Fibroblast of pulmonary artery (primary cell): ENCODE measurements around the gene WDR88.
A peak's percentile ranks its signal among the peaks of the same experiment; 100 is the strongest.
"Not testable (repeated sequence)": the region's sequence is repeated elsewhere in the genome, so short reads cannot be mapped to it uniquely, and the experiment has no call there.

Experiments
- DNase-seq: peaks from one replicate; pipeline ENCODE4 v3.0.0-alpha.2; 2010; ENCODE audit warnings: low read depth
- H3K4me3 ChIP-seq: replicated peaks from 2 replicates; pipeline ENCODE4 v1.5.1; 2011; ENCODE audit warnings: low read depth, mild to moderate bottlenecking, control low read depth, low read length, moderate library complexity
- CTCF ChIP-seq: IDR thresholded peaks from 2 replicates; pipeline ENCODE4 v1.5.1; 2011; ENCODE audit warnings: mild to moderate bottlenecking, control low read depth, low read length, inconsistent platforms; ENCODE audit errors: missing control alignments

Gene WDR88

GRCh38 chr19:33143897-33144405 lies 12.0 kb downstream of the WDR88 start:
- peak; percentile 91 for TF ChIP-seq CTCF
- no peak overlapping the region for H3K4me3 ChIP-seq
- peak; percentile 62 for DNase-seq

- H3K4me3 ChIP-seq = no peak overlapping the region
- DNase-seq = no peak
- TF ChIP-seq CTCF = no peak
Measured at GRCh38 chr19:33146209-33146608, 14.3 kb downstream of the WDR88 start.

- DNase-seq = no peak
- no peak for TF ChIP-seq CTCF
- no peak overlapping the region for H3K4me3 ChIP-seq
Measured at GRCh38 chr19:33147538-33147937, 15.6 kb downstream of the WDR88 start.

GRCh38 chr19:33150852-33151518 lies 19.1 kb downstream of the WDR88 start:
- no peak overlapping the region for H3K4me3 ChIP-seq
- no peak for TF ChIP-seq CTCF
- no peak for DNase-seq

- H3K4me3 ChIP-seq = no peak overlapping the region
- no peak for TF ChIP-seq CTCF
- peak; percentile 45 for DNase-seq
Measured at GRCh38 chr19:33152176-33152575, 20.3 kb downstream of the WDR88 start.

GRCh38 chr19:33152625-33153024 lies 20.7 kb downstream of the WDR88 start:
- H3K4me3 ChIP-seq, DNase-seq: not testable (repeated sequence)

GRCh38 chr19:33154313-33154712 lies 22.4 kb downstream of the WDR88 start:
- H3K4me3 ChIP-seq, DNase-seq: not testable (repeated sequence)

GRCh38 chr19:33156334-33156733 lies 24.4 kb downstream of the WDR88 start:
- H3K4me3 ChIP-seq = no peak overlapping the region
- TF ChIP-seq CTCF = no peak
- DNase-seq = peak; percentile 82
